ENCODE results near the gene C3orf22. TPM values are rescaled to one million over a fixed set of nuclear protein-coding genes. Genes with fewer than 3 reads are reported as not detected.

Gene C3orf22
- total RNA-seq, 6 experiments from 2014 or later: not detected

GRCh38 chr3:126501736-126502135 is 57.0 kb downstream of the C3orf22 start:
- Mint-ChIP-seq H3K27ac (no peak overlapping the region), H3K36me3 (ENCODE audit: low read depth) (no peaks in the 10 kb centered on the region), H3K9me3 (no peaks in the 10 kb centered on the region), H3K27me3 (ENCODE audit: insufficient read depth) (peaks cover 17% of the 10 kb centered on the region), H3K4me1 (ENCODE audit: low read depth) (no peaks in the 10 kb centered on the region), H3K4me3 (no peak overlapping the region)
- no peak for DNase-seq
- no peak for TF ChIP-seq CTCF (IDR thresholded peaks at IDR 0.05)

GRCh38 chr3:126501054-126501453 is 57.7 kb downstream of the C3orf22 start:
- no peak for DNase-seq
- Mint-ChIP-seq H3K4me1 (ENCODE audit: low read depth) (no peaks in the 10 kb centered on the region), H3K27ac (no peak overlapping the region), H3K36me3 (ENCODE audit: low read depth) (no peaks in the 10 kb centered on the region), H3K9me3 (no peaks in the 10 kb centered on the region), H3K27me3 (ENCODE audit: insufficient read depth) (peaks cover 12% of the 10 kb centered on the region), H3K4me3 (no peak overlapping the region)
- TF ChIP-seq CTCF (IDR thresholded peaks at IDR 0.05): no peak

- no peaks in the 10 kb centered on the region for H3K4me1 Mint-ChIP-seq (ENCODE audit: low read depth)
- no peak for DNase-seq
- H3K27me3 Mint-ChIP-seq (ENCODE audit: insufficient read depth): peaks cover 17% of the 10 kb centered on the region
- H3K4me3 Mint-ChIP-seq: no peak overlapping the region
- no peak for TF ChIP-seq CTCF (IDR thresholded peaks at IDR 0.05)
- H3K36me3 Mint-ChIP-seq (ENCODE audit: low read depth): no peaks in the 10 kb centered on the region
- H3K27ac Mint-ChIP-seq: no peak overlapping the region
- H3K9me3 Mint-ChIP-seq: no peaks in the 10 kb centered on the region
These were observed 58.7 kb downstream of the C3orf22 start for GRCh38 chr3:126500016-126500415.

Other genes starting within 250 kb of the C3orf22 start
- 1 to 10 TPM in 2 of 6 experiments, under 1 TPM in 4; 0.63 to 1.2 (median 0.81) TPM for gene KLF15, start 201.5 kb downstream of the C3orf22 start, total RNA-seq (2021; fragmentation: NEBNext Ultra II Directional; extraction: Animal tissue kit (Norgen Biotek cat#: 25700))
- gene CFAP100, start 164.0 kb downstream of the C3orf22 start, total RNA-seq (2021; fragmentation: NEBNext Ultra II Directional; extraction: Animal tissue kit (Norgen Biotek cat#: 25700)): not detected
- gene ZXDC, start 83.0 kb downstream of the C3orf22 start, total RNA-seq (2021; fragmentation: NEBNext Ultra II Directional; extraction: Animal tissue kit (Norgen Biotek cat#: 25700)): 10 to 100 TPM; 11.7 to 14.2 (median 13.5) TPM
- not detected for gene UROC1, start 41.2 kb downstream of the C3orf22 start, total RNA-seq (2021; fragmentation: NEBNext Ultra II Directional; extraction: Animal tissue kit (Norgen Biotek cat#: 25700))
- not detected for gene CHST13, start 34.8 kb downstream of the C3orf22 start, total RNA-seq (2021; fragmentation: NEBNext Ultra II Directional; extraction: Animal tissue kit (Norgen Biotek cat#: 25700))
- 1 to 10 TPM; 6.8 to 8.4 (median 7.4) TPM for gene TXNRD3, start 96.2 kb upstream of the C3orf22 start, total RNA-seq (2021; fragmentation: NEBNext Ultra II Directional; extraction: Animal tissue kit (Norgen Biotek cat#: 25700))
- gene CHCHD6, start 145.3 kb upstream of the C3orf22 start, total RNA-seq (2021; fragmentation: NEBNext Ultra II Directional; extraction: Animal tissue kit (Norgen Biotek cat#: 25700)): 10 to 100 TPM; 18.6 to 22.9 (median 19.9) TPM